ENCODE data around the gene ADAMTS14. TPM values are rescaled to one million over a fixed set of nuclear protein-coding genes. Genes with fewer than 3 reads are reported as not detected.

ADAMTS14 gene
- total RNA-seq, 1 donor from 2014 or later, result 1.4 TPM

GRCh38 chr10:70711911-70712310 lies 39.6 kb downstream of the ADAMTS14 start:
- Mint-ChIP-seq H3K4me1 (ENCODE audit: unreplicated experiment) (peaks cover 21% of the 10 kb centered on the region), H3K9me3 (no peaks in the 10 kb centered on the region), H3K4me3 (no peak overlapping the region), H3K27ac (no peak overlapping the region), H3K27me3 (peaks cover 18% of the 10 kb centered on the region), H3K36me3 (no peaks in the 10 kb centered on the region)
- no peak for DNase-seq (ENCODE audit: extremely low spot score, unreplicated experiment)
- no peak for TF ChIP-seq CTCF (conservative IDR thresholded peaks at IDR 0.05)

DNA sequence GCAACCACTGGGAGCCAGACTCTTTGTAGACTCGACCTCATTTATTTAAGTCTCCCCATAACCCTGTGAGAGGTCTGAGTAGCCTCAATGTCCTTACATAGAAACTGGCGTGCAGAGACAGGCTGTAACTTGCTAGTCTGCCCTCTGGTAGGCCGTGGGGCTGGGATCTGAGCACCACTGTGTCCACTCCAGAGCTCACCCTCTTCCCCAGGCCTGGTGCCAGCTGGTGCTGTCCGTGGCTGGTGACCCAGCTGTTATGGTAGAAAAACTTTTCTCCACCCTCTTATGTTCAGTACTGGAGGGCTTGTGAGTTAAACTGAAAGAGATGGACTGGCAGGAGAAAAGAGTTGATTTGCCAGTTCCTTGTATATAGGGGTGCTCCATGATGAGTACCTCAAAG lies 41.9 kb downstream of the ADAMTS14 start:
- no peak for DNase-seq (ENCODE audit: extremely low spot score, unreplicated experiment)
- no peaks in the 10 kb centered on the region for H3K9me3 Mint-ChIP-seq
- H3K27me3 Mint-ChIP-seq, result peaks cover 21% of the 10 kb centered on the region
- TF ChIP-seq CTCF (conservative IDR thresholded peaks at IDR 0.05), result no peak
- H3K27ac Mint-ChIP-seq, result no peak overlapping the region
- peaks cover 21% of the 10 kb centered on the region for H3K4me1 Mint-ChIP-seq (ENCODE audit: unreplicated experiment)
- no peak overlapping the region for H3K4me3 Mint-ChIP-seq
- no peaks in the 10 kb centered on the region for H3K36me3 Mint-ChIP-seq

DNA sequence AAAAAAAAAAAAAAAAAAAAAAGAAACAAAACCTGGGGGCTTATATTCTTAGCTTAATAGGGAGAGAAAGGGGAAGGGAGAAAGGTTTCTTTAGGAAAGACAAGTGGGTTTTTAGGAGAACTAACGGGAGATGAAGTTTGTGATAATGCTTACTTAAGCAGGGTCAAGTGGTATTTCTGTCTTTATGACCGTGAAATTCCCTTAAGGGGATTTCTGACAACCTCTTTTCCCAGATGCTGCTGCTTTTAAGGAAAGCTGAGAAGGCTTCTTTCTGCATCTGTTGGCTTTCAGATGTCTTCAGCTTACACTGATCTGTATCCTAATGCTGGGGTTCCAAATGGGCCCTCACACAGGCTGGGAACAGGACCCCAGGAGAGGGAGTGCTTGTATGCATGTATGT lies 42.6 kb downstream of the ADAMTS14 start:
- H3K36me3 Mint-ChIP-seq, result no peaks in the 10 kb centered on the region
- peaks cover 21% of the 10 kb centered on the region for H3K4me1 Mint-ChIP-seq (ENCODE audit: unreplicated experiment)
- H3K27ac Mint-ChIP-seq, result no peak overlapping the region
- no peaks in the 10 kb centered on the region for H3K9me3 Mint-ChIP-seq
- DNase-seq (ENCODE audit: extremely low spot score, unreplicated experiment), result no peak
- TF ChIP-seq CTCF (conservative IDR thresholded peaks at IDR 0.05), result no peak
- H3K4me3 Mint-ChIP-seq, result no peak overlapping the region
- H3K27me3 Mint-ChIP-seq, result peaks cover 21% of the 10 kb centered on the region

DNA sequence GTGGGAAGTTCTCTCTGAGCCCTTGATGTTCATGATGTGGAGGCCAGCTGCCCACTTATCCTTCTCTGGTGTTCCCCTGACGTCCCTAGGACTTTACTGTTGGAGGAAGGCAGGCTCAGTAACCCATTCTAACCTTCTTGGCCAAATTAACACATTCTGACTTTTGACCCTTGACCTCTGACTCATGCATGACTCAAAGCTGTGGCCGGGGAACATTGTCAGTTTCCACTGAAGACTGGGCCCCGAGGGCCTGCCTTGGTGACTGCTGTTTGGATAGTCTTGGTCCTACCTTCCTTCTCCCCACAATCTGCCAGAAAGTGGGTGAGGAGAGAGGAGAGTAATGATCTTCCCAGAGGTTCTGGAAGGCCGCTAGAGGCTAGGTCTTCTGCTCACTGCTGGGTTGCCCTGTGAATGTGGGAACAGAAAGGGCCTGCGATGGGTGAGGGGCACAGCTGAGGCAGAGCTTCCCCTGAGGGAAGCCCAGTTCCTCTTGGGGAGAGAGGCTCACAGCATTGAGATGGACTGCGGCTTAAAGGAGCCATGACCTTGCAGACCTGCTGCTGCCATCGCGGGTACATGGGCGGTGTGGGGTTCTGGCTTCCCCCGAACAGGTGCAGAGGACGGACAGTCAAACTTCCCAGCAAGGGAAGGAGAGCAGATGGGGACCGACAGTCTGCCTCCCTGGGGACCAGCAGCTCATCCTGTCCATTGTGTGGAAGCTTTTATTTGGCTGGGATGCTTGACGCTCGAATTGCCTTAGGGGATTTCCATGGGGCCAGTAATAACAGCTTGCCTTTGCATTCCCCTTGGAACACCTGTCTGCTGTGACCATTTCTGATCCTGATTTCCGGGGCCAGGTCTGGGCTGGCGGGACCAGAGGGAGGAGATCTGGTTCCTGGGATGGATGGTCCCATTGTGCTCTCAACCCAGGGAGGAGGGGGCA lies 43.8 kb downstream of the ADAMTS14 start:
- Mint-ChIP-seq H3K4me1 (ENCODE audit: unreplicated experiment) (peaks cover 21% of the 10 kb centered on the region), H3K36me3 (no peaks in the 10 kb centered on the region), H3K27ac (no peak overlapping the region), H3K4me3 (no peak overlapping the region), H3K27me3 (peaks cover 17% of the 10 kb centered on the region), H3K9me3 (no peaks in the 10 kb centered on the region)
- TF ChIP-seq CTCF (conservative IDR thresholded peaks at IDR 0.05), result no peak
- DNase-seq (ENCODE audit: extremely low spot score, unreplicated experiment), result no peak

DNA sequence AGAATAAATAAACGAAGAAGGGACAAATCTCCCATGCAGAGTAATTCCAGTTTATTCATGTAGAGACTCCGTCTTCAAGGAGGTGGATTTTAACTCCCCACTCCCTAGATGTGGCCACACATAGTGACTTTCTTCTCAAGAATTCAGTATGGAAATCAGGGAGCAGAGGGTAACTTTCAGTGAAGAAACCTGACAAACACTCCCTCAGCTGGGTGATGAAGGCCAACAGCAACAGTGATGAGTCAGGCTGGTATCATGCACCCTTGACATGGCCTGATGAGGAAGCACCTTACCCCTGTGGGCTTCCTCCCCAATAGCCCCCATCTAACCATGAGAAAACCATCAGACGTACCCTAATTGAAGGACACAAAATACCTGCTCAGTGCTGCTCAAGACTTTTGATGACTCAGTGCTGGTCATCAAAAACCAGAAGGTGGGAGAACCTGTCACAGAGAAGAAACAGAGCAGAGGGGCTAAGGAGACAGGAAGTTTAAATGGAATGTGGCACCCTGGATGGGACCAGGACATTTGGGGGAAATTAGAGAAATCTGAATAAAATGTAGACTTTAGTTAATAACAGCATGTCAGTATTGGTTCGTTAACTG lies 50.6 kb downstream of the ADAMTS14 start:
- Mint-ChIP-seq H3K9me3 (no peaks in the 10 kb centered on the region), H3K27me3 (peaks cover 4% of the 10 kb centered on the region), H3K4me1 (ENCODE audit: unreplicated experiment) (no peaks in the 10 kb centered on the region), H3K4me3 (no peak overlapping the region), H3K36me3 (no peaks in the 10 kb centered on the region), H3K27ac (no peak overlapping the region)
- DNase-seq (ENCODE audit: extremely low spot score, unreplicated experiment), result no peak
- TF ChIP-seq CTCF (conservative IDR thresholded peaks at IDR 0.05), result no peak
